M059J (cell line): Measurements from ENCODE around the gene CIAO2A. TPM values are rescaled to one million over a fixed set of nuclear protein-coding genes. Genes with fewer than 3 reads are reported as not detected.
"Not testable (repeated sequence)": the region's sequence is repeated elsewhere in the genome, so short reads cannot be mapped to it uniquely, and the experiment has no call there.

Experiments
- DNase-seq: peaks from one replicate; pipeline ENCODE4 v3.0.0-alpha.2; 2012; ENCODE audit warnings: low read depth
- total RNA-seq: library from RNA; depleted of rRNA; stranded (reverse); fragments of >200 nt; shearing (Covaris generic); gene quantifications from 2 replicates; pipeline ENCODE4 v1.2.3, GENCODE V29; 2014; rRNA removed

CIAO2A gene
- 172 and 196 TPM in 2 replicates for total RNA-seq

GRCh38 chr15:64093627-64094417 lies at the start of gene CIAO2A:
CIAO2A (minus strand) TSS chr15:64093838; CDS start chr15:64093768, 70 bp downstream.
- peak; percentile 99 for DNase-seq

DNA sequence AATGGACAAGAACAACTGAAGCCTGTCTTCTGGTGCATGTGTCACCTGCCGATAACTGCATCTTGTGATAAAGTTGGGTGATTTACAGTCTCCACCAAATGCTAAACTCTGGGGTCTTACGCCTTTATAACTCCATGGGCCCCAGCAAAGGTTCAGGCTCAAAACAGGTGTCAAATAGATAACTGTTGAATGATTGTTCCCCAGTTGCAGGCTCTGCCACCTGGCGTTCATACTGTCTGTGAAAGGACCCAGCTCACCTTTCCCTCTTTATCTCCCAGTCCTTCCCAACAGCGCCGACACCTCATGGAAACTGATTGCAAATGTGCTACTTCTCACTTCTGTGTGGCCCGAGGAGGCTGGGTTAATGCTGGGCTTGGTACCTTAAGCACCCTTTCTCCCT lies 49.6 kb upstream of the CIAO2A start:
- DNase-seq = no peak

GRCh38 chr15:64141798-64142512 lies 48.3 kb upstream of the CIAO2A start:
- DNase-seq = no peak

- DNase-seq = no peak
Observed at GRCh38 chr15:64138331-64138941, 44.8 kb upstream of the CIAO2A start.

DNA sequence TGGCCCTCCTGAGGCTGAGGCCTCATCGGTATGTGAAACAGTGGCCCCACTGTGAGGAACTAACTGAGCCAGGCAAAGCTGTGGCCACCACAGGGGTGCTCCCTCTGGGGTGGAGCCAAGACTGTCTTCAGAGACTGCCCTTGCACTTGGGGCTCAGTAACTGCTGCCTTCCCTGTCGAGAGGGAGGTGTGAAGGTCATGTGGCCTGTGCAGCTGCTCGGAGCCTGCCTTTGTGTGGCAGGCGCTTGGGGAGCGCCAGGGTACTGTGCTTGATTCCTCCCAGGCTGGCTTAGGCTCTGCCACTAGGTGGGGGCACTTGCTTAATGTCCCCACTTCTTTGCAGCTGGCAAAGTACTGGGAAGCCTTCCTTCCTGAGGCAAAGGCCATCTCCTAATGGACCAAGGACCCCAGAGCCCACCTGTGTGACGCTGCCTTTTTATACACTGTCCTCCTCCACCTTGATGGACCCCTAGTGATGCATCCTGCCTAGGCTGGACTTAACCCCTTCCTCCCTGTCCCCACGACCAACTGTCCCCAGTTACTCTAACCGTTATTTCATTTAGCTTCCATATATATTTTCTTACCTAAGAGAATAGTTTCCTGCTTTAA lies 43.7 kb upstream of the CIAO2A start:
- DNase-seq = no peak

DNA sequence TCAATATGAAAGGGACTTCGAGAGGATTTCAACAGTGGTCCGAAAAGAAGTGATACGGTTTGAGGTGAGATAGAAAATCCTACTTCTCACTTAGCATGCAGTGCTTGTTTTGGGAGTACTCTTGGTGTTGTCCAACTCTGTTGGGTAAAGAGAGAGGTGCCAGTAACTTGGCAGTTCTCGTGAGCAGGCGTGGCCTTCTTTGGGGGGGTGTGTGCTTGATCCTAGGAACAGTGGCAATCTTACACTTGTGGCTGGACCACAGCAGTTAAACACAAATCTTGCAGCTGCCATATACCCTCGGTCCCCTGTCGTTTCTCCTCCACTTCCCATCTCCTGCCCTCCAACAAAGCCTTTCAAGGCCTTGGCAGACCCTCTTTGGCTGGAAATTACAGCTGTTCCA lies 42.7 kb upstream of the CIAO2A start:
- DNase-seq = no peak

DNA sequence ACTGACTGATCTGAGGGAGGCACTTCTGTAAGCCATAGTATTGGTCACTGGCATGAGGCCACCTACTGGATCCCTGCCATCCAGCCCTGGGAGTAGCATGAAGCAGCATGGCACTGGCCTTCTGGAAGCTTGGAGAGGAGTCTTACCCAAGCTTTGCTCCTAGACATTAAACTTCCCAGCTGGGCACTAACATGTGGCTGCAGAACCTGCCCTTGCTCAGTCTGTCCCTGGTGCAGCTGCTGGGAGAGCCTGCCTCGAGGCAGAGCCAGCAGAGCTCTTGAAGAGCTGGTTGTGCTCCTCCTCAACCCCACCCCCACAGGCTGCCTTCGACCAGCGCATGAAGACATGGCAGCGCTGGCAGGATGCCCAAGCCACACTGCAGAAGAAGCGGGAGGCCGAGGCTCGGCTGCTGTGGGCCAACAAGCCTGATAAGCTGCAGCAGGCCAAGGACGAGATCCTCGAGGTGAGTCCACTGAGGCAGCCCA lies 40.7 kb upstream of the CIAO2A start:
- peak; percentile 34 for DNase-seq

GRCh38 chr15:64133623-64134344 lies 40.1 kb upstream of the CIAO2A start:
- no peak for DNase-seq

- DNase-seq = no peak
Observed at GRCh38 chr15:64132217-64132616, 38.6 kb upstream of the CIAO2A start.

DNA sequence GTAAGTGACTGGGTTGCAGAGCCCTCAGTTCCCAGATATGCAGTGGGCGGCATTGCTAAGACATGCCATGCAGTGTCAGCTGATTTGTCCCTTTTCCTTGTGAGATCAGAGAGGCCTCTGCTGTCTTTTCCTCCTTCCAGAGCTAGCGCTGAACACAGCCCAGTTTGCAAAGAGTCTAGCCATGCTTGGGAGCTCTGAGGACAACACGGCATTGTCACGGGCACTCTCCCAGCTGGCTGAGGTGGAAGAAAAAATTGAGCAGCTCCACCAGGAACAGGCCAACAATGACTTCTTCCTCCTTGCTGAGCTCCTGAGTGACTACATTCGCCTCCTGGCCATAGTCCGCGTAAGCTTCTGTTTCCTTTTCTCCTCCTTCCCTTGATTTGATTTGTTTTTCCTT lies 37.9 kb upstream of the CIAO2A start:
- no peak for DNase-seq

- no peak for DNase-seq
Observed at GRCh38 chr15:64130159-64130558, 36.5 kb upstream of the CIAO2A start.

- no peak for DNase-seq
Observed at GRCh38 chr15:64127521-64128270, 34.1 kb upstream of the CIAO2A start.

GRCh38 chr15:64125978-64126377 lies 32.3 kb upstream of the CIAO2A start:
- no peak for DNase-seq

GRCh38 chr15:64122936-64123351 lies 29.3 kb upstream of the CIAO2A start:
- no peak for DNase-seq

GRCh38 chr15:64122444-64122843 lies 28.8 kb upstream of the CIAO2A start:
- DNase-seq = no peak

DNA sequence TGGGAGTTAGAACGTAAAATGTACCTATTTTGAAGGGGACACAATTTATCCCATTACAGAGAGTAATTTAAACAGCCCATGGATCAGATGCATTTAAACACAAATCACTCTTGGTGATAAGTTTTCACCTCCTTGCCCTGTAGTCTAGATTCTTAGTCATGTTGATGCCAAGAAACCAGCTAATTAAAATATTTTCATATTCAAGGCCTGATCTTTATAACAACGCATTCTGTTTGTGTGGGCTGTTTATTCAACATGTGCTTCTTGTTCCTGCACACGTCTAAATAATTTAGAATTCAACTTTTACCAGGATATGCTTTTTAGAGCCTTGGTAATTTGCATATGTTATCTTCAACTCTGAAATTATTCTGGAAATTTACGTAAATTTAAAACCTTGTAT lies 28.0 kb upstream of the CIAO2A start:
- no peak for DNase-seq

DNA sequence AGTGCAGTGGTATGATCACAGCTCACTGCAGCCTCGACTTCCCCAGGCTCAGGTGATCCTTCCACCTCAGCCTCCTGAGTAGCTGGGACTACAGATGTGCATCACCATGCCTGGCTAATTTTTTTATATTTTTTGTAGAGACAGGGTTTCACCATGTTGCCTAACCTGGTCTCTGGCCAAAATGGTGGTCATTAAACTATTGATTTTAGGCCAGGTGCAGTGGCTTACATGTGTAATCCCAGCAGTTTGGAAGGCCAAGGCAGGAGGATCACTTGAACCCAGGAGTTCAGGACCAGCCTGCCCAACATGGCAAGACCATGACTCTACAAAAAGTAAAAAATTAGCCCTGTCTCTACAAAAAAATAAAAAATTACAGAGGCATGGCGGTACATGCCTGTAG lies 26.7 kb upstream of the CIAO2A start:
- not testable (repeated sequence) for DNase-seq

DNA sequence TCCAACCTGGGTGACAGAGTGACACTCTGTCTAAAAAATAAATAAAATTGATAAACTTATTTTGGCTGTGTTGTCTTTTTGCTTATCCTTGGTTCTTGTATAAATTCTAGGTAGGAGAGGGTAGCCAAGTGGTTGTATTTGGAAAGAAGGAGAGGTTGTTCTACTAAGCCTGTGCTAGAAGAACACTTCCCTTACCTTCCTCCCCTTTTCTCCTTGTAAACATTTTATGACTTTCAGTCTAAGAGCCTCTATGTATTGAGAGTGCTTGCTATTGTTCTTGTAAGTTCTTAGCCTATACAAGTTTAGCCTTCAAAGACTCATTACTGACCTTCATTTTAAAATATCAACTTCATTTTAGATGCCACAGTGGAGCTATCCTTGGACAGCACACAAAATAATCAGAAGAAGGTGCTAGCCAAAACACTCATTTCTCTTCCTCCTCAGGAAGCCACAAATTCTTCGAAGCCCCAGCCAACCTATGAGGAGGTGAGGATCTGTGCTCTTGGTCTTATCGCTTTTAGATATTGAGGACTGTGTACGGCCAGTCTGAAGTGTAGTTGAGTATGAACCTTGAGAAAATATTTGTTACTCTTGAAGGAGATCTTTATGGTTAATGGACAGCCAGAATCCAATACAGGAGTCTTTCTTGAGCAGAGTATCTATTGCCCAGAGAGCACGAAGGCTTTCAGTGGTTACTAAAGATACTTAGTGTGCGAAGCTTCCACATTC lies 24.3 kb upstream of the CIAO2A start:
- no peak for DNase-seq

- no peak for DNase-seq
Observed at GRCh38 chr15:64112904-64113303, 19.3 kb upstream of the CIAO2A start.
